ENCODE results near the gene MAP3K7.

GRCh38 chr6:90514496-90514895, 72.4 kb downstream of the MAP3K7 start:
- TF ChIP-seq ZNF274 (IDR thresholded peaks at IDR 0.05; ENCODE audit: low read depth, low read length) = no peak
- TF ChIP-seq YY1 (IDR thresholded peaks at IDR 0.05; ENCODE audit: insufficient read depth, insufficient read length) = no peak
